Spleen (tissue), 7 donors: ENCODE measurements around the gene TVP23B.
"Not testable (repeated sequence)": the region's sequence is repeated elsewhere in the genome, so short reads cannot be mapped to it uniquely, and the experiment has no call there.

ENCODE experiments used
- POLR2A ChIP-seq, 3 donors: fragments of 450-650 bp; IDR thresholded peaks; one replicate each; pipeline ENCODE4 v1.5.1; 2017; ENCODE audit warnings: antibody characterized with exemption in 3 of 3, mild to moderate bottlenecking in 1 of 3
- TF ChIP-seq, protein P1 (sequence below), 11 experiments: fragments of 200-600 bp in 7 of 11; fragments of 450-650 bp in 4 of 11; sonication (generic) in 4 of 11; IDR thresholded peaks in 8 of 11; conservative IDR thresholded peaks in 3 of 11; 1 replicate in 7 of 11; 2 replicates in 4 of 11; pipeline versions ENCODE4 v1.4.0 to v1.8.0; 2016 to 2021; ENCODE audit warnings: antibody characterized with exemption in 11 of 11, inconsistent platforms in 4 of 11, mild to moderate bottlenecking in 1 of 11
- donor health status: DM: no; HTN: no; CAD: no; lungs with moderate emphysema.
- donor health status: DM: no; HTN: no; CAD: no.
- donor health status: DM: no; HTN: no; CAD: no.

DNA sequence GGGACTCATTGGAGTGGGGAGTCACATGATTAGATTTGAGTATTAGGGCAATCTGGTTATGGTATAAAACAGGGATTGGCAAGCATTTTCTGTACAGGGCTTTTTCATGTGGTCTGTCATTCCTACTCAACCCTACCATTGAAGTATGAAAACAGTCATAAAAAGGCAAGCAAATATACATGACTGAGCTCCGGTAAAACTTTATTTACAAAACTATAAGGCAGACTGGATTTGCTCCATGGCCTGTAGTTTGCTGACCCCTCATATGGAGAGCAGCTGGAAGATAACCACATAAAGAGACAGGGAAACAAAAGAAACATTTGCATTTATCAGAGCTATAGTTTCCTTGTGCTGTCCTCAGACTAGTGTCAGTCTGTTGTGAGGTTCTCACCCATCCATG, 46.6 kb downstream of the TVP23B start:
- TF ChIP-seq, protein P1, sequence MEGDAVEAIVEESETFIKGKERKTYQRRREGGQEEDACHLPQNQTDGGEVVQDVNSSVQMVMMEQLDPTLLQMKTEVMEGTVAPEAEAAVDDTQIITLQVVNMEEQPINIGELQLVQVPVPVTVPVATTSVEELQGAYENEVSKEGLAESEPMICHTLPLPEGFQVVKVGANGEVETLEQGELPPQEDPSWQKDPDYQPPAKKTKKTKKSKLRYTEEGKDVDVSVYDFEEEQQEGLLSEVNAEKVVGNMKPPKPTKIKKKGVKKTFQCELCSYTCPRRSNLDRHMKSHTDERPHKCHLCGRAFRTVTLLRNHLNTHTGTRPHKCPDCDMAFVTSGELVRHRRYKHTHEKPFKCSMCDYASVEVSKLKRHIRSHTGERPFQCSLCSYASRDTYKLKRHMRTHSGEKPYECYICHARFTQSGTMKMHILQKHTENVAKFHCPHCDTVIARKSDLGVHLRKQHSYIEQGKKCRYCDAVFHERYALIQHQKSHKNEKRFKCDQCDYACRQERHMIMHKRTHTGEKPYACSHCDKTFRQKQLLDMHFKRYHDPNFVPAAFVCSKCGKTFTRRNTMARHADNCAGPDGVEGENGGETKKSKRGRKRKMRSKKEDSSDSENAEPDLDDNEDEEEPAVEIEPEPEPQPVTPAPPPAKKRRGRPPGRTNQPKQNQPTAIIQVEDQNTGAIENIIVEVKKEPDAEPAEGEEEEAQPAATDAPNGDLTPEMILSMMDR (IDR thresholded peaks at IDR 0.05 in 8 of 11, conservative IDR thresholded peaks at IDR 0.05 in 3 of 11): not testable (repeated sequence)
- not testable (repeated sequence) for TF ChIP-seq POLR2A (IDR thresholded peaks at IDR 0.05)
